Neutrophil (primary cell): ENCODE measurements around the gene SUPT3H.

Experiments
- H3K27ac ChIP-seq: fragments of 200-600 bp; sonication (generic); 2 replicates; pipeline ENCODE4 v1.5.1; 2016; ENCODE audit warnings: mild to moderate bottlenecking, moderate library complexity
- H3K27me3 ChIP-seq: fragments of 200-600 bp; sonication (generic); 2 replicates; pipeline ENCODE4 v1.6.0; 2016; ENCODE audit warnings: mild to moderate bottlenecking
- H3K36me3 ChIP-seq: fragments of 200-600 bp; sonication (generic); 2 replicates; pipeline ENCODE4 v1.5.1; 2017
- H3K4me1 ChIP-seq, 2 experiments: fragments of 200-600 bp in 1 of 2; sonication (generic) in 1 of 2; 1 replicate in 1 of 2; 2 replicates in 1 of 2; pipeline versions ENCODE4 v1.5.1 to v1.6.1; 2013 to 2016; ENCODE audit warnings: low read depth in 1 of 2, low read length in 1 of 2, mild to moderate bottlenecking in 1 of 2, moderate library complexity in 1 of 2; ENCODE audit not compliant: control insufficient read depth in 1 of 2, insufficient read depth in 1 of 2
- H3K4me3 ChIP-seq, 2 experiments: fragments of 200-600 bp in 1 of 2; sonication (generic) in 1 of 2; 1 replicate in 1 of 2; 2 replicates in 1 of 2; pipeline ENCODE4 v1.5.1; 2013 to 2016; ENCODE audit warnings: low read depth in 1 of 2, low read length in 1 of 2, mild to moderate bottlenecking in 1 of 2, moderate library complexity in 1 of 2
- H3K9me3 ChIP-seq: fragments of 200-600 bp; sonication (generic); 2 replicates; pipeline ENCODE4 v1.5.1; 2016
- TF ChIP-seq, protein P1 (sequence below): fragments of 200-600 bp; sonication (generic); IDR thresholded peaks from 2 replicates; pipeline ENCODE4 v1.5.1; 2016; ENCODE audit warnings: antibody characterized with exemption

SUPT3H gene

DNA sequence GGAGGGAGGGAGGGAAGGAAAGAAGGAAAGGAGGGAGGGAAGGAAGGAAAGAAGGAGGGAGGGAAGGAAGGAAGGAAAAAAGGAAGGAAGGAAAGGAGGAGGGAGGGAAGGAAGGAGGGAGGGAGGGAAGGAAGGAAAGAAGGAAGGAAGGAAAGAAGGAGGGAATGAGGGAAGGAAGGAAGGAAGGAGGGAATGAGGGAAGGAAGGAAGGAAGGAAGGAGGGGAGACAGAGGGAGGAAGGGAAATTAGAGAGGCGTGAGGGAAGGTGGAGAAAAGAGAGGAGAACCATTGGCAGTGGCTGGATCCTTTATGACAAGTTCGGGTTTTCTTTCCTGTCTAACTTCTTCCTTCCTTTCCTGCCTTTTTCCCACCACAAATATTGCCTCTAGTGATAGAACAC lies 22.3 kb upstream of the SUPT3H start:
- Histone ChIP-seq H3K4me1 (no peaks in the 10 kb centered on the region), H3K27me3 (no peaks in the 10 kb centered on the region), H3K27ac (no peak overlapping the region), H3K36me3 (no peaks in the 10 kb centered on the region), H3K9me3 (no peaks in the 10 kb centered on the region), H3K4me3 (no peak overlapping the region)
- TF ChIP-seq, protein P1, sequence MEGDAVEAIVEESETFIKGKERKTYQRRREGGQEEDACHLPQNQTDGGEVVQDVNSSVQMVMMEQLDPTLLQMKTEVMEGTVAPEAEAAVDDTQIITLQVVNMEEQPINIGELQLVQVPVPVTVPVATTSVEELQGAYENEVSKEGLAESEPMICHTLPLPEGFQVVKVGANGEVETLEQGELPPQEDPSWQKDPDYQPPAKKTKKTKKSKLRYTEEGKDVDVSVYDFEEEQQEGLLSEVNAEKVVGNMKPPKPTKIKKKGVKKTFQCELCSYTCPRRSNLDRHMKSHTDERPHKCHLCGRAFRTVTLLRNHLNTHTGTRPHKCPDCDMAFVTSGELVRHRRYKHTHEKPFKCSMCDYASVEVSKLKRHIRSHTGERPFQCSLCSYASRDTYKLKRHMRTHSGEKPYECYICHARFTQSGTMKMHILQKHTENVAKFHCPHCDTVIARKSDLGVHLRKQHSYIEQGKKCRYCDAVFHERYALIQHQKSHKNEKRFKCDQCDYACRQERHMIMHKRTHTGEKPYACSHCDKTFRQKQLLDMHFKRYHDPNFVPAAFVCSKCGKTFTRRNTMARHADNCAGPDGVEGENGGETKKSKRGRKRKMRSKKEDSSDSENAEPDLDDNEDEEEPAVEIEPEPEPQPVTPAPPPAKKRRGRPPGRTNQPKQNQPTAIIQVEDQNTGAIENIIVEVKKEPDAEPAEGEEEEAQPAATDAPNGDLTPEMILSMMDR: no peak

DNA sequence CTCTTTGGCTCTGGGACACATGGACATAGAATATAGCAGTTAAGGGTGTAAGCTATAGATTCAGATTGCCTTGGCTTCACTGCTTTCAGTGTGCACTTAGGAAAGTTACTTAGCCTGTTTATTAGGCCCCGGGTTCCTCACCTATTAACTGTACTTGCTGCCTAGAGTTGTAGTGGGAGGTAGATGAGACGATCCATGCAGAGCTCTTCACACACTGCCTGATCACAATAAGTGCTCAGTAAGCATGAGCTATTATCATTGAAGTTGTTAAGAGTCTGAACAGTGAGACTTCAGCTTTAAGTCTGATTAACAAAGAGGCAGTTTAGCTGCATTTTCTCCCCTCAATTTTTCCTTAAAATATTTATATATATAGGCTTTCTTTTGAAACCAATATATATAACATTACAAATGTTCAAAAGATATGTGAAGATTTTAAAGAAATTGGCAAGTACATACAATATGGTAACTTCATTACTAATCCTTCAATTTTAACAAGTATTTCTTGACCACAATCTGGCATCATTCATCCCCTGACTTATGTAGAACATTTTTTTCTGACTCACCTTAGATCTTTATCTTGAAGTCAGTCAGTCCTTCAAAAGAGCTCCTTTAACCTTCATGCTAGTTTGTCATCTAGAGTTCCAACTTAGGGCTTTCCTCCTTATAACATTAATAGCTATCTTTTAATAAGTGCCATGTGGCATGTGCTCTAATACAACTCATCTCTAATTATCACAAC lies 20.5 kb upstream of the SUPT3H start:
- Histone ChIP-seq H3K27me3 (no peaks in the 10 kb centered on the region), H3K4me3 (no peak overlapping the region), H3K36me3 (no peaks in the 10 kb centered on the region), H3K4me1 (no peaks in the 10 kb centered on the region), H3K9me3 (no peaks in the 10 kb centered on the region), H3K27ac (no peak overlapping the region)
- TF ChIP-seq, protein P1: no peak

DNA sequence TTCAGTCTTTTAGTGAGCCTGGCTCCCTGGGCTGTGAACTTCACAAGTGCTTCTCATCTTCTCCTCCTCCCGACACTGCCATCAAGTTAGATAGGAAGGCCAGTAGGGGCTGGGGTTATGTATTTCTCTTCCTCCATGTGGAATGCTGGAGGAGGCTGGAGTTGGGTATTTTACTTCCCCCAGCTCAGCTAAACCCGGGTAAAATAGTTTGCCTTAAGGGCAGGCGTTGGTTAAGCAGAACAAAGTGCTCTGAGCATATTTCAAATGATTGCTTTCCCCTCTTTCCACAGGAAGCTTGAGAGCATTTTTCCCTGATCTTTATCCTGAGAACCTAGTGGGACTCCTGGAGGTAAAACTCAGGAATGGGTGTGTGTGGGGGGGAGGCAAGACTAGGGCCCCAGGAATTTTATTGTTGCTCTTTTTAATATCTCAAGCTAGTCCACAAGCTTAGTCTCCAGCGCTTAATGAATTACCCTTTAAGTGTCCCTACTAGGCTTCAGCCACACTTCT lies 16.9 kb upstream of the SUPT3H start:
- Histone ChIP-seq H3K9me3 (no peaks in the 10 kb centered on the region), H3K27me3 (no peaks in the 10 kb centered on the region), H3K36me3 (no peaks in the 10 kb centered on the region), H3K4me3 (no peak overlapping the region), H3K4me1 (no peaks in the 10 kb centered on the region), H3K27ac (no peak overlapping the region)
- TF ChIP-seq, protein P1: no peak

DNA sequence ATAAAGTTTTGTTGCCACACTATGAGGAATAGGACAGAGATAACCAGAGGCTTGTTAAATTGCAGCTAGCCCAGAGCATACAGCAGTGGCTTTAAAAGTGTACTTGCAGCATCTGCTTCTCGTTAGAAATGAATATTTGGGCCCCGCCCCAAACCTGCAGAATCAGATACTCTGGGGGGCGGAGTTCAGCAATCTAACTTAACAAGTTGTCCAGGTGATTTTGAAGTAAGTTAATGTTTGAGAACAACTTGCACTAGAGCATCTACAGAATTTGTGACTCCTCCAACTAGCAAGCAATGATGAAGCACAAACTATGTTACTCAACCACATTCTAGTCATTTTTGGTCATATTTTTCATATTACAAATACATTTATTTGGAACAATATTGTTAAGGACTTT lies 10.6 kb upstream of the SUPT3H start:
- H3K4me1 ChIP-seq: no peaks in the 10 kb centered on the region
- H3K36me3 ChIP-seq: no peaks in the 10 kb centered on the region
- TF ChIP-seq, protein P1: no peak
- H3K4me3 ChIP-seq: no peak overlapping the region
- no peak overlapping the region for H3K27ac ChIP-seq
- H3K27me3 ChIP-seq: no peaks in the 10 kb centered on the region
- H3K9me3 ChIP-seq: no peaks in the 10 kb centered on the region

DNA sequence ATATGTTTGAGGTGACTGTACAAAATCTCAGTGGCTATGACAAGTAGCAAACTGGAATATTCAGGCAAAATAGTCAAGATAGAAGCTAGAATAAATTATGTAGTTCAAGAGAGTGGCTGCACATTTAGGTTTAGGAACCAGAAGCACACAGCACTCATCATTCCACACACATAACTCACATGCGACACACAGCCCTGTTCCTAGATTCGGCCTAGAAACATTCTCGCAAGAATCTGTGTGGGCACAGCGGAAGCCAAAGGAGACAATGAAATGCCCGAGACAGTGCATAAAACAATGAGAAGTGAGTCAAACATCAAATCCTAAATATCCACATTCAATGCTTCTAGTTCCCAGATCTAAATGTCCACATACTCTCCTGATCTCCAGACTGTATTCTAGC lies 9.5 kb upstream of the SUPT3H start:
- no peak overlapping the region for H3K4me3 ChIP-seq

More for the DNA sequence above, 9.5 kb upstream of the SUPT3H start:
- H3K9me3 ChIP-seq: no peaks in the 10 kb centered on the region
- H3K27me3 ChIP-seq: no peaks in the 10 kb centered on the region
- no peaks in the 10 kb centered on the region for H3K36me3 ChIP-seq
- TF ChIP-seq, protein P1: no peak
- no peak overlapping the region for H3K27ac ChIP-seq
- no peaks in the 10 kb centered on the region for H3K4me1 ChIP-seq
